ENCODE data around the gene EYS.
A peak's percentile ranks its signal among the peaks of the same experiment; 100 is the strongest.

The EYS gene

GRCh38 chr6:64930681-64931080 is 776.3 kb downstream of the EYS start:
- peak; percentile 46 for DNase-seq

GRCh38 chr6:64926051-64926450 is 781.0 kb downstream of the EYS start:
- DNase-seq: no peak

GRCh38 chr6:64920257-64920656 is 786.8 kb downstream of the EYS start:
- no peak for DNase-seq

- DNase-seq: no peak
These were observed 792.9 kb downstream of the EYS start for GRCh38 chr6:64914124-64914523.

- no peak for DNase-seq
These were observed 794.1 kb downstream of the EYS start for GRCh38 chr6:64912966-64913365.

- DNase-seq: no peak
These were observed 798.9 kb downstream of the EYS start for GRCh38 chr6:64908104-64908503.

- no peak for DNase-seq
These were observed 802.4 kb downstream of the EYS start for GRCh38 chr6:64904616-64905015.

GRCh38 chr6:64902596-64902995 is 804.4 kb downstream of the EYS start:
- no peak for DNase-seq

- no peak for DNase-seq
These were observed 810.1 kb downstream of the EYS start for GRCh38 chr6:64896939-64897338.

GRCh38 chr6:64895945-64896344 is 811.1 kb downstream of the EYS start:
- DNase-seq: no peak

- no peak for DNase-seq
These were observed 816.4 kb downstream of the EYS start for GRCh38 chr6:64890609-64891008.

- no peak for DNase-seq
These were observed 817.9 kb downstream of the EYS start for GRCh38 chr6:64889144-64889543.

- no peak for DNase-seq
These were observed 832.2 kb downstream of the EYS start for GRCh38 chr6:64874776-64875175.

- DNase-seq: no peak
These were observed 834.4 kb downstream of the EYS start for GRCh38 chr6:64872633-64873032.

- DNase-seq: no peak
These were observed 845.9 kb downstream of the EYS start for GRCh38 chr6:64861039-64861651.

- no peak for DNase-seq
These were observed 846.8 kb downstream of the EYS start for GRCh38 chr6:64860203-64860602.

- no peak for DNase-seq
These were observed 856.9 kb downstream of the EYS start for GRCh38 chr6:64850121-64850520.

- DNase-seq: no peak
These were observed 858.6 kb downstream of the EYS start for GRCh38 chr6:64848467-64848866.

GRCh38 chr6:64847396-64847795 is 859.6 kb downstream of the EYS start:
- no peak for DNase-seq

GRCh38 chr6:64838726-64839125 is 868.3 kb downstream of the EYS start:
- no peak for DNase-seq

- no peak for DNase-seq
These were observed 875.3 kb downstream of the EYS start for GRCh38 chr6:64831680-64832079.

GRCh38 chr6:64817525-64817924 is 889.5 kb downstream of the EYS start:
- no peak for DNase-seq

GRCh38 chr6:64815718-64816117 is 891.3 kb downstream of the EYS start:
- no peak for DNase-seq

- DNase-seq: no peak
These were observed 894.9 kb downstream of the EYS start for GRCh38 chr6:64812138-64812537.

GRCh38 chr6:64811119-64811518 is 895.9 kb downstream of the EYS start:
- no peak for DNase-seq

- DNase-seq: no peak
These were observed 899.2 kb downstream of the EYS start for GRCh38 chr6:64807785-64808184.
